K562 (cell line): ENCODE measurements around the gene NR1H2. TPM values are rescaled to one million over a fixed set of nuclear protein-coding genes. Genes with fewer than 3 reads are reported as not detected.
A peak's percentile ranks its signal among the peaks of the same experiment; 100 is the strongest.

Experiments used
- ARHGAP35 ChIP-seq: fragments of 450-650 bp; IDR thresholded peaks from 2 replicates; pipeline ENCODE4 v1.6.1; 2018; ENCODE audit not compliant: partially characterized antibody
- ARID1B ChIP-seq: fragments of 450-650 bp; IDR thresholded peaks from 2 replicates; pipeline ENCODE4 v1.6.1; 2016; ENCODE audit warnings: antibody characterized with exemption, mild to moderate bottlenecking, inconsistent platforms
- CGGBP1 ChIP-seq: fragments of 250-450 bp; sonication (Bioruptor Pico); IDR thresholded peaks from 2 replicates; pipeline ENCODE4 v1.9.0; 2021; ENCODE audit warnings: mild to moderate bottlenecking
- DPF2 ChIP-seq: fragments of 450-650 bp; IDR thresholded peaks from 2 replicates; pipeline ENCODE4 v1.6.1; 2016
- HMGXB4 ChIP-seq: sonication (generic); formaldehyde crosslinking; IDR thresholded peaks from 2 replicates; pipeline ENCODE4 v1.8.1; 2023; ENCODE audit warnings: mild to moderate bottlenecking, missing genetic modification reagents
- JUND ChIP-seq, 2 experiments: IDR thresholded peaks; 2 replicates in 1 of 2; 3 replicates in 1 of 2; pipeline ENCODE4 v1.6.1; 2011; ENCODE audit warnings: borderline replicate concordance in 2 of 2, low read depth in 2 of 2, low read length in 2 of 2, improper control_type of control experiment in 1 of 2, missing biosample characterization in 1 of 2, missing genetic modification characterization in 1 of 2, missing genetic modification reagents in 1 of 2
- MTA1 ChIP-seq: fragments of 450-650 bp; IDR thresholded peaks from 2 replicates; pipeline ENCODE4 v1.6.1; 2017; ENCODE audit warnings: borderline replicate concordance
- MYC ChIP-seq, 2 experiments: fragments of 250-450 bp in 1 of 2; sonication (Bioruptor Pico) in 1 of 2; IDR thresholded peaks; 2 replicates each; pipeline versions ENCODE4 v1.5.1 to v1.6.1; 2012 to 2021; ENCODE audit warnings: low read depth in 2 of 2, borderline replicate concordance in 1 of 2, improper control_type of control experiment in 1 of 2, low read length in 1 of 2, mild to moderate bottlenecking in 1 of 2, moderate library complexity in 1 of 2
- PHF8 ChIP-seq: fragments of 200-600 bp; sonication (generic); IDR thresholded peaks from 2 replicates; pipeline ENCODE4 v1.6.1; 2012; ENCODE audit warnings: mixed run types, mild to moderate bottlenecking, inconsistent platforms, low read length, moderate library complexity, borderline replicate concordance
- RB1 ChIP-seq: fragments of 450-650 bp; IDR thresholded peaks from 2 replicates; pipeline ENCODE4 v1.6.1; 2017; ENCODE audit warnings: low read depth, mild to moderate bottlenecking
- SIX5 ChIP-seq, 2 experiments: IDR thresholded peaks; 2 replicates each; pipeline ENCODE4 v1.6.1; 2011; ENCODE audit warnings: low read length in 2 of 2, borderline replicate concordance in 1 of 2, low read depth in 1 of 2, mild to moderate bottlenecking in 1 of 2, moderate library complexity in 1 of 2; ENCODE audit not compliant: insufficient read depth in 1 of 2
- TAF15 ChIP-seq: fragments of 200-400 bp; formaldehyde crosslinking; IDR thresholded peaks from 2 replicates; pipeline ENCODE4 v1.6.1; 2017; ENCODE audit warnings: mild to moderate bottlenecking, low read depth, low read length, moderate library complexity
- TGIF2 ChIP-seq: sonication (generic); formaldehyde crosslinking; IDR thresholded peaks from 2 replicates; pipeline ENCODE4 v1.8.1; 2022; ENCODE audit warnings: mild to moderate bottlenecking, missing genetic modification reagents, moderate library complexity
- THAP12 ChIP-seq: fragments of 250-450 bp; sonication (Bioruptor Pico); IDR thresholded peaks from 2 replicates; pipeline ENCODE4 v1.9.0; 2021; ENCODE audit warnings: mild to moderate bottlenecking, inconsistent platforms
- ZBED1 ChIP-seq: IDR thresholded peaks from 2 replicates; pipeline ENCODE4 v1.6.1; 2014
- ZNF518B ChIP-seq: fragments of 250-450 bp; sonication (Bioruptor Pico); IDR thresholded peaks from 2 replicates; pipeline ENCODE4 v1.5.0; 2021; ENCODE audit warnings: mild to moderate bottlenecking, moderate library complexity
- polyA plus RNA-seq, 8 experiments: library from polyadenylated mRNA; depleted of rRNA in 4 of 8; stranded (reverse) in 5 of 8; unstranded in 3 of 8; fragments of >200 nt; fragmentation: Nextera tagmentation in 2 of 8; fragmentation: Illumina TruSeq in 1 of 8; extraction: Ambion mirVana in 2 of 8; extraction: Trizol in 1 of 8; gene quantifications; 2 replicates each; pipeline versions ENCODE4 v1.2.1 to v1.2.3, GENCODE V29; 2011 to 2014; ENCODE audit warnings: inconsistent platforms in 1 of 8, missing spikeins in 1 of 8
- total RNA-seq, 7 experiments: library from RNA; depleted of rRNA in 6 of 7; stranded (reverse); fragments of >200 nt in 6 of 7; fragmentation: Illumina TruSeq in 2 of 7; extraction: Trizol in 2 of 7; gene quantifications; 2 replicates each; pipeline versions ENCODE4 v1.2.1 to v1.2.3, GENCODE V29; 2011 to 2021; ENCODE audit warnings: low replicate concordance in 1 of 7

NR1H2 gene
- total and polyA plus RNA-seq, 9 of the 15 experiments (the other 6 are each of a cell fraction or from before 2014, with no cell fraction given) = 0.11 to 73.8 (median 24.0) TPM

- TF ChIP-seq HMGXB4 (CRISPR knock-in tag) (peak; percentile 42; the same call in 1 of the 2 replicates), DPF2 (no peak; the same call in 1 of the 2 replicates), MTA1 (peak; percentile 81), ARID1B (no peak; the same call in 1 of the 2 replicates), ZNF518B (CRISPR knock-in tag) (no peak), CGGBP1 (0 out of 2 replicates have a peak, but pooled peaks have one; percentile 8), JUND (IDR thresholded peaks at IDR 0.05; ENCODE audit: borderline replicate concordance, low read depth, low read length) (peak; percentile 94), JUND (tag; IDR thresholded peaks at IDR 0.05; ENCODE audit: borderline replicate concordance, low read depth, low read length) (peak; percentile 96), ARHGAP35 (peak; percentile 6), TAF15 (no peak), THAP12 (CRISPR knock-in tag) (peak; percentile 28; the same call in 1 of the 2 replicates), RB1 (peak; percentile 18; the same call in 1 of the 2 replicates), PHF8 (peak; percentile 52; the same call in 1 of the 2 replicates), TGIF2 (CRISPR knock-in tag) (no peak), MYC (IDR thresholded peaks at IDR 0.05; ENCODE audit: low read depth, low read length) (peak; percentile 66), MYC (CRISPR knock-in tag; IDR thresholded peaks at IDR 0.05; ENCODE audit: borderline replicate concordance, low read depth) (peak; percentile 41; the same call in 1 of the 2 replicates), SIX5 (IDR thresholded peaks at IDR 0.05; ENCODE audit: borderline replicate concordance in 1 of 2, insufficient read depth in 1 of 2, low read depth in 1 of 2, low read length in 2 of 2) (no peak), ZBED1 (peak; percentile 69; the same call in 1 of the 2 replicates)
These were observed 18.8 kb upstream of the NR1H2 start (continued) for GRCh38 chr19:50357178-50358100.
